Parathyroid adenoma (tissue), 2 donors: ENCODE measurements around the gene FOXI3.

ENCODE experiments used
- H2AFZ ChIP-seq: fragments of 300-600 bp; sonication (generic); one replicate; pipeline ENCODE4 v1.7.0; 2017; ENCODE audit warnings: antibody characterized with exemption, mild to moderate bottlenecking
- H3K27ac ChIP-seq: fragments of 300-600 bp; sonication (generic); one replicate; pipeline ENCODE4 v1.7.0; 2017
- H3K27me3 ChIP-seq: fragments of 300-600 bp; sonication (generic); one replicate; pipeline ENCODE4 v1.7.0; 2017; ENCODE audit warnings: low read length; ENCODE audit not compliant: control insufficient read depth, insufficient read depth
- H3K36me3 ChIP-seq: fragments of 300-600 bp; sonication (generic); one replicate; pipeline ENCODE4 v1.7.0; 2017; ENCODE audit warnings: low read length; ENCODE audit not compliant: control insufficient read depth, insufficient read depth
- H3K4me1 ChIP-seq: fragments of 300-600 bp; sonication (generic); one replicate; pipeline ENCODE4 v1.7.0; 2017; ENCODE audit warnings: control low read depth
- H3K4me2 ChIP-seq: fragments of 300-600 bp; sonication (generic); one replicate; pipeline ENCODE4 v1.7.0; 2017; ENCODE audit warnings: low read length
- H3K4me3 ChIP-seq: fragments of 300-600 bp; sonication (generic); one replicate; pipeline ENCODE4 v1.7.0; 2017; ENCODE audit warnings: low read depth, low read length
- H3K79me2 ChIP-seq: fragments of 300-600 bp; sonication (generic); one replicate; pipeline ENCODE4 v1.7.0; 2017; ENCODE audit warnings: control low read depth
- H3K9ac ChIP-seq: fragments of 300-600 bp; sonication (generic); one replicate; pipeline ENCODE4 v1.7.0; 2017; ENCODE audit warnings: mild to moderate bottlenecking
- H3K9me3 ChIP-seq: fragments of 300-600 bp; sonication (generic); one replicate; pipeline ENCODE4 v1.7.0; 2017; ENCODE audit warnings: low read length; ENCODE audit not compliant: control insufficient read depth
- CTCF ChIP-seq: fragments of 300-600 bp; sonication (generic); IDR thresholded peaks from one replicate; pipeline ENCODE4 v1.7.0; 2017; ENCODE audit warnings: antibody characterized with exemption, mild to moderate bottlenecking
- donor health status: primary hyperparathyroidism.

FOXI3 gene

GRCh38 chr2:88452980-88453582, 588 bp upstream of the FOXI3 start:
- H3K27me3 ChIP-seq = no peaks in the 10 kb centered on the region
- no peak overlapping the region for H3K27ac ChIP-seq
- H3K4me3 ChIP-seq = peak overlapping the region; percentile 47
- H3K36me3 ChIP-seq = no peaks in the 10 kb centered on the region
- no peak overlapping the region for H3K9ac ChIP-seq
- no peak overlapping the region for H2AFZ ChIP-seq
- TF ChIP-seq CTCF = no peak
- no peaks in the 10 kb centered on the region for H3K9me3 ChIP-seq
- H3K4me2 ChIP-seq = peak overlapping the region; percentile 68
- H3K79me2 ChIP-seq = no peaks in the 10 kb centered on the region
- H3K4me1 ChIP-seq = no peaks in the 10 kb centered on the region

- H3K27me3 ChIP-seq = no peaks in the 10 kb centered on the region
- H3K27ac ChIP-seq = no peak overlapping the region
- H3K4me1 ChIP-seq = no peaks in the 10 kb centered on the region
- TF ChIP-seq CTCF = no peak
- peak overlapping the region; percentile 52 for H3K4me3 ChIP-seq
- H3K9me3 ChIP-seq = no peaks in the 10 kb centered on the region
- H3K36me3 ChIP-seq = no peaks in the 10 kb centered on the region
- peak overlapping the region; percentile 66 for H2AFZ ChIP-seq
- H3K4me2 ChIP-seq = peak overlapping the region; percentile 66
- no peaks in the 10 kb centered on the region for H3K79me2 ChIP-seq
- H3K9ac ChIP-seq = no peak overlapping the region
These were observed 505 bp downstream of the FOXI3 start for GRCh38 chr2:88451811-88452564.

- Histone ChIP-seq H3K4me1 (no peaks in the 10 kb centered on the region), H3K4me2 (peak overlapping the region; percentile 66), H3K79me2 (no peaks in the 10 kb centered on the region), H3K9me3 (no peaks in the 10 kb centered on the region), H2AFZ (peak overlapping the region; percentile 66), H3K9ac (no peak overlapping the region), H3K27ac (no peak overlapping the region), H3K27me3 (no peaks in the 10 kb centered on the region), H3K36me3 (no peaks in the 10 kb centered on the region), H3K4me3 (peak overlapping the region; percentile 52)
- TF ChIP-seq CTCF = no peak
These were observed 1.3 kb downstream of the FOXI3 start for GRCh38 chr2:88450925-88451810.

- no peaks in the 10 kb centered on the region for H3K4me1 ChIP-seq
- no peak overlapping the region for H2AFZ ChIP-seq
- no peak overlapping the region for H3K4me2 ChIP-seq
- no peak overlapping the region for H3K9ac ChIP-seq
- no peaks in the 10 kb centered on the region for H3K9me3 ChIP-seq
- H3K79me2 ChIP-seq = no peaks in the 10 kb centered on the region
- TF ChIP-seq CTCF = no peak
- H3K27ac ChIP-seq = no peak overlapping the region
- no peaks in the 10 kb centered on the region for H3K36me3 ChIP-seq
- H3K27me3 ChIP-seq = no peaks in the 10 kb centered on the region
- H3K4me3 ChIP-seq = no peak overlapping the region
These were observed 2.3 kb downstream of the FOXI3 start for GRCh38 chr2:88450186-88450585.
